ENCODE data around the gene LRP2. TPM values are rescaled to one million over a fixed set of nuclear protein-coding genes. Genes with fewer than 3 reads are reported as not detected.

LRP2 gene
- total RNA-seq, 1 experiment from 2014 or later, result 0.59 TPM

DNA sequence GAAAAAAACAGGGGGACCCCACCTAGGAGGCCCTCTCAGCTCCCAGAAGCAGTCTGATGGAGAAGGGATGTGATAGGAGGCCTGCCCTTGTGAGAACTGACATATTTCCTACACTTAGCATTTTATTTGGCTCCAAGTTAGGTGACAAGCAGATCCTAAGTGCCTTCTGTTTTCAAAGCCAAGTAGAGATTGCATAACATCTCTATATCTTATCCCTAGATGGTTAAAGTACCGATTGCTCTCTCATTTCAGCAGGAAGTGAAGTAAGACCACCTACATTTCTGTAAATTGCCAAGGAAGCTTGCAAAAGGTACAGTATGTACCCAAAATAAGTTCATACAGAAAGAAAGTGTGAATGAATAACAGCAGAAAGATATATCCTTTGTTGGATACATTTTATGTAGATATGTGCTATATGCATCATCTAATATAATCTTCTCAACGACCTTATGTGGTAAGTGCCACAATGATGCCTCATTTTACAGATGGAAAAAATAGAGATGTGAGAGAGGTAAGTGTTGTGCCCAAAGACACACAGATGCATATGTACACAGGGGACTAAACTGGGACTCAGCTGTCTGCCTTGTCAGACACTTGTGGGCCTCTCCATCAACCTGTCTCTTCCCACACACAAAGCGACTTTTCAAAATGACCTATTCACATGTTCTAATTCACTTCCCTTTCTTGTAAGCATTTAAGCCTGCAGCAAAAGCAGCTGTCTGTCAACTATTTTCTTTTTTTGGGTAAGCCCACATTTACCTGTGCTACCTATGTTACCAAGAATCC, 254.0 kb downstream of the LRP2 start:
- CTCF ChIA-PET, result interaction anchor here (1.2 to 3.6 kb wide), 5 partner anchors 23 to 288 kb away, joined by 3 to 90 read pairs (median 37); no protein-coding TSS in a partner anchor
- Mint-ChIP-seq H3K27me3 (ENCODE audit: low read depth) (0 out of 2 replicates have a peak, but pooled peaks cover 2% of the 10 kb centered on the region), H3K36me3 (no peaks in the 10 kb centered on the region)

More for the DNA sequence above, 254.0 kb downstream of the LRP2 start:
- peaks cover 21% of the 10 kb centered on the region for H3K4me1 Mint-ChIP-seq
- H3K4me3 Mint-ChIP-seq, result no peak overlapping the region
- H3K9me3 Mint-ChIP-seq, result no peaks in the 10 kb centered on the region
- ATAC-seq (no peak), DNase-seq (ENCODE audit: low spot score) (no peak)
- POLR2A ChIA-PET, result no interaction called here
- TF ChIP-seq NR2C2 (CRISPR knock-in tag; IDR thresholded peaks at IDR 0.05) (no peak), ELF4 (CRISPR knock-in tag; IDR thresholded peaks at IDR 0.05; ENCODE audit: low read depth) (no peak), CREB1 (CRISPR knock-in tag; IDR thresholded peaks at IDR 0.05) (no peak), SMAD3 (CRISPR knock-in tag; IDR thresholded peaks at IDR 0.05; ENCODE audit: borderline replicate concordance) (no peak), ZNF416 (CRISPR knock-in tag; IDR thresholded peaks at IDR 0.05) (no peak), FOXJ3 (CRISPR knock-in tag; IDR thresholded peaks at IDR 0.05; ENCODE audit: borderline replicate concordance) (no peak), TCF7 (CRISPR knock-in tag; IDR thresholded peaks at IDR 0.05; ENCODE audit: low read depth) (no peak), SMAD4 (CRISPR knock-in tag; IDR thresholded peaks at IDR 0.05) (no peak), ZNF396 (CRISPR knock-in tag; IDR thresholded peaks at IDR 0.05; ENCODE audit: borderline replicate concordance) (no peak), GRHL2 (CRISPR knock-in tag; IDR thresholded peaks at IDR 0.05; ENCODE audit: insufficient replicate concordance, severe bottlenecking) (no peak), ZNF219 (CRISPR knock-in tag; IDR thresholded peaks at IDR 0.05; ENCODE audit: borderline replicate concordance) (no peak)
- TF ChIP-seq, protein P1, sequence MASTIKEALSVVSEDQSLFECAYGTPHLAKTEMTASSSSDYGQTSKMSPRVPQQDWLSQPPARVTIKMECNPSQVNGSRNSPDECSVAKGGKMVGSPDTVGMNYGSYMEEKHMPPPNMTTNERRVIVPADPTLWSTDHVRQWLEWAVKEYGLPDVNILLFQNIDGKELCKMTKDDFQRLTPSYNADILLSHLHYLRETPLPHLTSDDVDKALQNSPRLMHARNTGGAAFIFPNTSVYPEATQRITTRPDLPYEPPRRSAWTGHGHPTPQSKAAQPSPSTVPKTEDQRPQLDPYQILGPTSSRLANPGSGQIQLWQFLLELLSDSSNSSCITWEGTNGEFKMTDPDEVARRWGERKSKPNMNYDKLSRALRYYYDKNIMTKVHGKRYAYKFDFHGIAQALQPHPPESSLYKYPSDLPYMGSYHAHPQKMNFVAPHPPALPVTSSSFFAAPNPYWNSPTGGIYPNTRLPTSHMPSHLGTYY (CRISPR knock-in tag; IDR thresholded peaks at IDR 0.05), result no peak
- TF ChIP-seq, protein P2, sequence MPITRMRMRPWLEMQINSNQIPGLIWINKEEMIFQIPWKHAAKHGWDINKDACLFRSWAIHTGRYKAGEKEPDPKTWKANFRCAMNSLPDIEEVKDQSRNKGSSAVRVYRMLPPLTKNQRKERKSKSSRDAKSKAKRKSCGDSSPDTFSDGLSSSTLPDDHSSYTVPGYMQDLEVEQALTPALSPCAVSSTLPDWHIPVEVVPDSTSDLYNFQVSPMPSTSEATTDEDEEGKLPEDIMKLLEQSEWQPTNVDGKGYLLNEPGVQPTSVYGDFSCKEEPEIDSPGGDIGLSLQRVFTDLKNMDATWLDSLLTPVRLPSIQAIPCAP (CRISPR knock-in tag; IDR thresholded peaks at IDR 0.05), result no peak
- TF ChIP-seq, protein P3, sequence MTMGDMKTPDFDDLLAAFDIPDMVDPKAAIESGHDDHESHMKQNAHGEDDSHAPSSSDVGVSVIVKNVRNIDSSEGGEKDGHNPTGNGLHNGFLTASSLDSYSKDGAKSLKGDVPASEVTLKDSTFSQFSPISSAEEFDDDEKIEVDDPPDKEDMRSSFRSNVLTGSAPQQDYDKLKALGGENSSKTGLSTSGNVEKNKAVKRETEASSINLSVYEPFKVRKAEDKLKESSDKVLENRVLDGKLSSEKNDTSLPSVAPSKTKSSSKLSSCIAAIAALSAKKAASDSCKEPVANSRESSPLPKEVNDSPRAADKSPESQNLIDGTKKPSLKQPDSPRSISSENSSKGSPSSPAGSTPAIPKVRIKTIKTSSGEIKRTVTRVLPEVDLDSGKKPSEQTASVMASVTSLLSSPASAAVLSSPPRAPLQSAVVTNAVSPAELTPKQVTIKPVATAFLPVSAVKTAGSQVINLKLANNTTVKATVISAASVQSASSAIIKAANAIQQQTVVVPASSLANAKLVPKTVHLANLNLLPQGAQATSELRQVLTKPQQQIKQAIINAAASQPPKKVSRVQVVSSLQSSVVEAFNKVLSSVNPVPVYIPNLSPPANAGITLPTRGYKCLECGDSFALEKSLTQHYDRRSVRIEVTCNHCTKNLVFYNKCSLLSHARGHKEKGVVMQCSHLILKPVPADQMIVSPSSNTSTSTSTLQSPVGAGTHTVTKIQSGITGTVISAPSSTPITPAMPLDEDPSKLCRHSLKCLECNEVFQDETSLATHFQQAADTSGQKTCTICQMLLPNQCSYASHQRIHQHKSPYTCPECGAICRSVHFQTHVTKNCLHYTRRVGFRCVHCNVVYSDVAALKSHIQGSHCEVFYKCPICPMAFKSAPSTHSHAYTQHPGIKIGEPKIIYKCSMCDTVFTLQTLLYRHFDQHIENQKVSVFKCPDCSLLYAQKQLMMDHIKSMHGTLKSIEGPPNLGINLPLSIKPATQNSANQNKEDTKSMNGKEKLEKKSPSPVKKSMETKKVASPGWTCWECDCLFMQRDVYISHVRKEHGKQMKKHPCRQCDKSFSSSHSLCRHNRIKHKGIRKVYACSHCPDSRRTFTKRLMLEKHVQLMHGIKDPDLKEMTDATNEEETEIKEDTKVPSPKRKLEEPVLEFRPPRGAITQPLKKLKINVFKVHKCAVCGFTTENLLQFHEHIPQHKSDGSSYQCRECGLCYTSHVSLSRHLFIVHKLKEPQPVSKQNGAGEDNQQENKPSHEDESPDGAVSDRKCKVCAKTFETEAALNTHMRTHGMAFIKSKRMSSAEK (CRISPR knock-in tag; IDR thresholded peaks at IDR 0.05; ENCODE audit: borderline replicate concordance), result no peak
- TF ChIP-seq, protein P4, sequence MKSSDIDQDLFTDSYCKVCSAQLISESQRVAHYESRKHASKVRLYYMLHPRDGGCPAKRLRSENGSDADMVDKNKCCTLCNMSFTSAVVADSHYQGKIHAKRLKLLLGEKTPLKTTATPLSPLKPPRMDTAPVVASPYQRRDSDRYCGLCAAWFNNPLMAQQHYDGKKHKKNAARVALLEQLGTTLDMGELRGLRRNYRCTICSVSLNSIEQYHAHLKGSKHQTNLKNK (CRISPR knock-in tag; IDR thresholded peaks at IDR 0.05), result no peak
- TF ChIP-seq, protein P5, sequence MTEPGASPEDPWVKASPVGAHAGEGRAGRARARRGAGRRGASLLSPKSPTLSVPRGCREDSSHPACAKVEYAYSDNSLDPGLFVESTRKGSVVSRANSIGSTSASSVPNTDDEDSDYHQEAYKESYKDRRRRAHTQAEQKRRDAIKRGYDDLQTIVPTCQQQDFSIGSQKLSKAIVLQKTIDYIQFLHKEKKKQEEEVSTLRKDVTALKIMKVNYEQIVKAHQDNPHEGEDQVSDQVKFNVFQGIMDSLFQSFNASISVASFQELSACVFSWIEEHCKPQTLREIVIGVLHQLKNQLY (CRISPR knock-in tag; IDR thresholded peaks at IDR 0.05), result no peak
- TF ChIP-seq, protein P6, sequence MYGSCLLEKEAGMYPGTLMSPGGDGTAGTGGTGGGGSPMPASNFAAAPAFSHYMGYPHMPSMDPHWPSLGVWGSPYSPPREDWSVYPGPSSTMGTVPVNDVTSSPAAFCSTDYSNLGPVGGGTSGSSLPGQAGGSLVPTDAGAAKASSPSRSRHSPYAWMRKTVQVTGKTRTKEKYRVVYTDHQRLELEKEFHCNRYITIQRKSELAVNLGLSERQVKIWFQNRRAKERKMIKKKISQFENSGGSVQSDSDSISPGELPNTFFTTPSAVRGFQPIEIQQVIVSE (CRISPR knock-in tag; IDR thresholded peaks at IDR 0.05; ENCODE audit: borderline replicate concordance), result no peak
- TF ChIP-seq, protein P7, sequence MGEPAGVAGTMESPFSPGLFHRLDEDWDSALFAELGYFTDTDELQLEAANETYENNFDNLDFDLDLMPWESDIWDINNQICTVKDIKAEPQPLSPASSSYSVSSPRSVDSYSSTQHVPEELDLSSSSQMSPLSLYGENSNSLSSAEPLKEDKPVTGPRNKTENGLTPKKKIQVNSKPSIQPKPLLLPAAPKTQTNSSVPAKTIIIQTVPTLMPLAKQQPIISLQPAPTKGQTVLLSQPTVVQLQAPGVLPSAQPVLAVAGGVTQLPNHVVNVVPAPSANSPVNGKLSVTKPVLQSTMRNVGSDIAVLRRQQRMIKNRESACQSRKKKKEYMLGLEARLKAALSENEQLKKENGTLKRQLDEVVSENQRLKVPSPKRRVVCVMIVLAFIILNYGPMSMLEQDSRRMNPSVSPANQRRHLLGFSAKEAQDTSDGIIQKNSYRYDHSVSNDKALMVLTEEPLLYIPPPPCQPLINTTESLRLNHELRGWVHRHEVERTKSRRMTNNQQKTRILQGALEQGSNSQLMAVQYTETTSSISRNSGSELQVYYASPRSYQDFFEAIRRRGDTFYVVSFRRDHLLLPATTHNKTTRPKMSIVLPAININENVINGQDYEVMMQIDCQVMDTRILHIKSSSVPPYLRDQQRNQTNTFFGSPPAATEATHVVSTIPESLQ (CRISPR knock-in tag; IDR thresholded peaks at IDR 0.05), result no peak
- TF ChIP-seq, protein P8, sequence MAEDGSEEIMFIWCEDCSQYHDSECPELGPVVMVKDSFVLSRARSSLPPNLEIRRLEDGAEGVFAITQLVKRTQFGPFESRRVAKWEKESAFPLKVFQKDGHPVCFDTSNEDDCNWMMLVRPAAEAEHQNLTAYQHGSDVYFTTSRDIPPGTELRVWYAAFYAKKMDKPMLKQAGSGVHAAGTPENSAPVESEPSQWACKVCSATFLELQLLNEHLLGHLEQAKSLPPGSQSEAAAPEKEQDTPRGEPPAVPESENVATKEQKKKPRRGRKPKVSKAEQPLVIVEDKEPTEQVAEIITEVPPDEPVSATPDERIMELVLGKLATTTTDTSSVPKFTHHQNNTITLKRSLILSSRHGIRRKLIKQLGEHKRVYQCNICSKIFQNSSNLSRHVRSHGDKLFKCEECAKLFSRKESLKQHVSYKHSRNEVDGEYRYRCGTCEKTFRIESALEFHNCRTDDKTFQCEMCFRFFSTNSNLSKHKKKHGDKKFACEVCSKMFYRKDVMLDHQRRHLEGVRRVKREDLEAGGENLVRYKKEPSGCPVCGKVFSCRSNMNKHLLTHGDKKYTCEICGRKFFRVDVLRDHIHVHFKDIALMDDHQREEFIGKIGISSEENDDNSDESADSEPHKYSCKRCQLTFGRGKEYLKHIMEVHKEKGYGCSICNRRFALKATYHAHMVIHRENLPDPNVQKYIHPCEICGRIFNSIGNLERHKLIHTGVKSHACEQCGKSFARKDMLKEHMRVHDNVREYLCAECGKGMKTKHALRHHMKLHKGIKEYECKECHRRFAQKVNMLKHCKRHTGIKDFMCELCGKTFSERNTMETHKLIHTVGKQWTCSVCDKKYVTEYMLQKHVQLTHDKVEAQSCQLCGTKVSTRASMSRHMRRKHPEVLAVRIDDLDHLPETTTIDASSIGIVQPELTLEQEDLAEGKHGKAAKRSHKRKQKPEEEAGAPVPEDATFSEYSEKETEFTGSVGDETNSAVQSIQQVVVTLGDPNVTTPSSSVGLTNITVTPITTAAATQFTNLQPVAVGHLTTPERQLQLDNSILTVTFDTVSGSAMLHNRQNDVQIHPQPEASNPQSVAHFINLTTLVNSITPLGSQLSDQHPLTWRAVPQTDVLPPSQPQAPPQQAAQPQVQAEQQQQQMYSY (CRISPR knock-in tag; IDR thresholded peaks at IDR 0.05), result no peak
- H3K27ac Mint-ChIP-seq, result no peak overlapping the region

All from WTC11 (cell line).